GM18499 (cell line): ENCODE data around the gene RAB27A.
"Not testable (repeated sequence)": the region's sequence is repeated elsewhere in the genome, so short reads cannot be mapped to it uniquely, and the experiment has no call there.

Experiments
- ATAC-seq: cut with Tn5 transposase; IDR thresholded peaks from one replicate; pipeline ENCODE4 v1.9.1; 2021; ENCODE audit warnings: moderate number of reproducible peaks; ENCODE audit not compliant: insufficient read depth, unreplicated experiment

Gene RAB27A

GRCh38 chr15:55289746-55290527, at the start of gene RAB27A:
Gene RAB27A, minus strand, starts transcription at chr15:55289813. Its CDS starts 54,879 bp downstream, at chr15:55234934.
- no peak for ATAC-seq

- no peak for ATAC-seq
Observed at GRCh38 chr15:55337160-55337559, 47.5 kb upstream of the RAB27A start.

GRCh38 chr15:55334997-55335396, 45.4 kb upstream of the RAB27A start:
- ATAC-seq, result no peak

- no peak for ATAC-seq
Observed at GRCh38 chr15:55334371-55334770, 44.8 kb upstream of the RAB27A start.

- ATAC-seq, result no peak
Observed at GRCh38 chr15:55327387-55327786, 37.8 kb upstream of the RAB27A start.

- ATAC-seq, result no peak
Observed at GRCh38 chr15:55322467-55322866, 32.9 kb upstream of the RAB27A start.

GRCh38 chr15:55320963-55321362, 31.4 kb upstream of the RAB27A start:
- ATAC-seq, result no peak

GRCh38 chr15:55320238-55320550, 30.6 kb upstream of the RAB27A start:
- no peak for ATAC-seq

GRCh38 chr15:55319537-55320237, 30.1 kb upstream of the RAB27A start:
- ATAC-seq, result peak; percentile 37

GRCh38 chr15:55318588-55319494, 29.2 kb upstream of the RAB27A start, which contains the start of the genes PIGB and PIGBOS1:
Gene PIGB, plus strand, starts transcription at chr15:55319222. Its CDS starts 29 bp downstream, at chr15:55319251.
Gene PIGBOS1, minus strand, starts transcription at chr15:55319123. Its CDS starts 1,331 bp downstream, at chr15:55317792.
- peak; percentile 69 for ATAC-seq

- not testable (repeated sequence) for ATAC-seq
Observed at GRCh38 chr15:55302801-55303200, 13.2 kb upstream of the RAB27A start.

GRCh38 chr15:55297315-55297714, 7.7 kb upstream of the RAB27A start:
- no peak for ATAC-seq

- peak; percentile 60 for ATAC-seq
Observed at GRCh38 chr15:55290528-55291057, 980 bp upstream of the RAB27A start.

- ATAC-seq, result no peak
Observed at GRCh38 chr15:55289011-55289745, 435 bp downstream of the RAB27A start.

GRCh38 chr15:55288006-55288717, 1.5 kb downstream of the RAB27A start:
- no peak for ATAC-seq

- ATAC-seq, result not testable (repeated sequence)
Observed at GRCh38 chr15:55286442-55287189, 3.0 kb downstream of the RAB27A start.

- no peak for ATAC-seq
Observed at GRCh38 chr15:55284426-55284825, 5.2 kb downstream of the RAB27A start.

- no peak for ATAC-seq
Observed at GRCh38 chr15:55283379-55284147, 6.0 kb downstream of the RAB27A start.
